GM12878 (cell line): ENCODE data around the gene DBN1. TPM values are rescaled to one million over a fixed set of nuclear protein-coding genes. Genes with fewer than 3 reads are reported as not detected.

ENCODE experiments used
- E2F4 ChIP-seq: IDR thresholded peaks from 2 replicates; pipeline ENCODE4 v1.6.1; 2012; ENCODE audit warnings: low read depth, low read length, improper control_type of control experiment
- IKZF1 ChIP-seq: fragments of 450-650 bp; conservative IDR thresholded peaks from 2 replicates; pipeline ENCODE4 v1.6.1; 2017; ENCODE audit warnings: antibody characterized with exemption, mild to moderate bottlenecking
- IRF3 ChIP-seq: fragments of 450-650 bp; IDR thresholded peaks from 2 replicates; pipeline ENCODE4 v1.6.1; 2014; ENCODE audit warnings: mild to moderate bottlenecking
- MTA3 ChIP-seq: IDR thresholded peaks from 2 replicates; pipeline ENCODE4 v1.6.1; 2012; ENCODE audit warnings: low read length, inconsistent platforms, borderline replicate concordance
- MYC ChIP-seq: IDR thresholded peaks from 2 replicates; pipeline ENCODE4 v1.6.1; 2011; ENCODE audit warnings: mild to moderate bottlenecking, low read length, moderate library complexity, inconsistent platforms; ENCODE audit not compliant: insufficient read depth, insufficient replicate concordance, insufficient read length, severe bottlenecking
- RFX5 ChIP-seq: IDR thresholded peaks from 2 replicates; pipeline ENCODE4 v1.6.1; 2011; ENCODE audit warnings: low read depth, low read length, improper control_type of control experiment
- ZNF384 ChIP-seq: IDR thresholded peaks from 2 replicates; pipeline ENCODE4 v1.6.1; 2012; ENCODE audit warnings: low read depth, mild to moderate bottlenecking, low read length, improper control_type of control experiment, borderline replicate concordance
- polyA plus RNA-seq, 11 experiments: library from polyadenylated mRNA; depleted of rRNA in 4 of 11; unstranded in 6 of 11; stranded (reverse) in 5 of 11; fragments of >200 nt; fragmentation: Nextera tagmentation in 4 of 11; fragmentation: Illumina TruSeq in 1 of 11; extraction: Ambion mirVana in 4 of 11; extraction: Trizol in 1 of 11; gene quantifications; 1 replicate in 1 of 11; 2 replicates in 10 of 11; pipeline versions ENCODE4 v1.2.1 to v1.2.3, GENCODE V29; 2011 to 2016; ENCODE audit warnings: inconsistent platforms in 2 of 11, missing spikeins in 2 of 11, low read depth in 1 of 11
- total RNA-seq, 4 experiments: library from RNA; depleted of rRNA in 3 of 4; stranded (reverse); fragments of >200 nt in 3 of 4; fragmentation: Illumina TruSeq in 1 of 4; extraction: Trizol in 1 of 4; gene quantifications; 2 replicates each; pipeline versions ENCODE4 v1.2.1 to v1.2.3, GENCODE V29; 2013 to 2021

DBN1 gene
- total and polyA plus RNA-seq, 10 of the 15 experiments (the other 5 are each of a cell fraction or from before 2014, with no cell fraction given), result 0.18 to 81.0 (median 27.9) TPM

- TF ChIP-seq ZNF384, result no peak; the same call in 1 of the 2 replicates
- no peak for TF ChIP-seq IRF3
- TF ChIP-seq E2F4, result no peak; the same call in 1 of the 2 replicates
- TF ChIP-seq MYC, result no peak
- TF ChIP-seq MTA3, result no peak
- TF ChIP-seq IKZF1, result no peak
- no peak; the same call in 1 of the 2 replicates for TF ChIP-seq RFX5
Measured at GRCh38 chr5:177455661-177456590, 17.5 kb downstream of the DBN1 start (continued).
